ENCODE data around the gene ADD1.

ADD1 gene

GRCh38 chr4:2971275-2971674 lies 127.6 kb downstream of the ADD1 start:
- no peaks in the 10 kb centered on the region for H3K27me3 Mint-ChIP-seq

GRCh38 chr4:2977211-2978088 lies 133.8 kb downstream of the ADD1 start:
- DNase-seq (no peak), ATAC-seq (no peak)
- no peaks in the 10 kb centered on the region for H3K36me3 Mint-ChIP-seq (ENCODE audit: low read depth)
- H3K27ac Mint-ChIP-seq = no peak overlapping the region
- H3K9me3 Mint-ChIP-seq = no peaks in the 10 kb centered on the region
- no peaks in the 10 kb centered on the region for H3K27me3 Mint-ChIP-seq
- H3K4me1 Mint-ChIP-seq = no peaks in the 10 kb centered on the region
- no peak overlapping the region for H3K4me3 Mint-ChIP-seq

More at GRCh38 chr4:2971275-2971674, 127.6 kb downstream of the ADD1 start:
- no peaks in the 10 kb centered on the region for H3K9me3 Mint-ChIP-seq
- H3K4me3 Mint-ChIP-seq = no peak overlapping the region
- no peak overlapping the region for H3K27ac Mint-ChIP-seq
- H3K36me3 Mint-ChIP-seq (ENCODE audit: low read depth) = no peaks in the 10 kb centered on the region
- DNase-seq (no peak), ATAC-seq (no peak)
- no peaks in the 10 kb centered on the region for H3K4me1 Mint-ChIP-seq
